Suppressor macrophage treated with lipopolysaccharide for 4 hours (primary cell): ENCODE results near the gene SETD3.

ENCODE experiments used
- DNase-seq: peaks from one replicate; pipeline ENCODE4 v3.0.0-alpha.2; 2020

The SETD3 gene

GRCh38 chr14:99384450-99385417 lies 95.9 kb downstream of the SETD3 start:
- DNase-seq, result no peak

DNA sequence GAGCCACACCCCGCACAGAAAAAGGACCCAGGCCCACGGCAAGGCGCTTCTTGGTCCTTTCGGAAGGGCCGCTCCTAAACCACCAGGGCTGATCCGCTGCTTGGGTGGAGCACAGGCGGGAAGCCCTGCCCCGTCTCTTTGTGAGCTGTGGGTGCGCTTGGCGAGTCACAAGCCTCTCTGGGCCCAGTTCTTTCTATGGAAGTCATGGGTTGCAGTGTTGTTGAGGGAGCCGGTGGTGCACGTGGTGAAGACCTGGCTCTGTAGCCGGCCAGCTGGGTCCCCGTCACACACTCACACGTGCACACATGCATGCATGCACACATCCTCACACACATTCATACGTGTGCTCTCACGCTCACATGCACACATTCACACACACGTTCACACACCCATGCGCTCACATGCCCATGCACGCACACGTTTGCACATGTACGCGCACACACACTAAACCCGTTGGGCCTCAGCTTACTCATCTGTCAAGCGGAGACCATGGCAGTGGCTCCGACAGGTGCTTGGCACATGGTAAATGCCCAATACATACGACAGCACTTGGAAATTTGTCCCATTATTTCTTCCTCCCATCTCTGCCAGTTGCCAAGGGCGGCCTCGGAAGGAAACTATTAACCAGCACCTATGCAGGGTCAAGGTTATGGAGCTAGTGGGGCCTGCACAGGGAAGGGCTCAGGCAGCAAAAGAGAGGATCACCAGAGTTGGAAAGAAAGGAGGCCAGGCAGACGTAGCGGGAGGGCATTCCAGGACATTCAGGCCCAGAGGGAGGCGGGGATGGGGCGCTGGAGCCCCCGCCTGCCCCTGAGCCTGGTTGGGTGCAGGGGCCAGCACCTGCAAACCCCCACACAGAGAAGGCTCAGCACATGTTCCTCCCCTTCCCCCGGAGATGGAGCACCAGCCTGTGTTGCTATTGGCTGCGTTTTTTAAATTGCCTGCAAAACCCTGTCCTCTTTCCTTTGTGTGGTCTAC lies 96.9 kb downstream of the SETD3 start:
- DNase-seq, result no peak

- no peak for DNase-seq
These were observed 97.7 kb downstream of the SETD3 start for GRCh38 chr14:99382781-99383471.

GRCh38 chr14:99382071-99382470 lies 98.6 kb downstream of the SETD3 start:
- no peak for DNase-seq

GRCh38 chr14:99381688-99382060 lies 99.0 kb downstream of the SETD3 start:
- DNase-seq, result no peak

GRCh38 chr14:99380991-99381687 lies 99.5 kb downstream of the SETD3 start:
- DNase-seq, result no peak

GRCh38 chr14:99380402-99380801 lies 100.3 kb downstream of the SETD3 start:
- DNase-seq, result no peak

- no peak for DNase-seq
These were observed 101.9 kb downstream of the SETD3 start for GRCh38 chr14:99378782-99379214.

GRCh38 chr14:99377951-99378350 lies 102.7 kb downstream of the SETD3 start:
- DNase-seq, result no peak

DNA sequence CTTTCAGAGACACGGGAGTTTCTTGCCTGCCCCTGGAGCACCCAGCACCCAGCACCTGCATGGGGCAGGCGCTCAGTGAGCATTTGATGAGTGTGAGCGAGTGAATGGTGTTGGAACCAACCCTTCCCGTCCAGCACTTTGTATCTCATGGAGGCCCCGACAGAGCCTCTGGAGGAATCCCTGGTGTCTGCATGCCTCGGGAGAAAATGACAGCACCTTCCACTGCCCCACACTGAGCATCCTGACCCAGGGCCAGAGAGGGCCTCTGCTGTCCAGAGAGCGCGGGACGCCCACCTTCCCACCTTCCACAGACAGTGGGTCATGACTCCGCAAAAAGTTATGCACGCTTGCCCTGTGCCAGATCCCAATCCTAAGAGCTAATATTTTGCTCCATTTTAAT lies 105.7 kb downstream of the SETD3 start:
- DNase-seq, result no peak

DNA sequence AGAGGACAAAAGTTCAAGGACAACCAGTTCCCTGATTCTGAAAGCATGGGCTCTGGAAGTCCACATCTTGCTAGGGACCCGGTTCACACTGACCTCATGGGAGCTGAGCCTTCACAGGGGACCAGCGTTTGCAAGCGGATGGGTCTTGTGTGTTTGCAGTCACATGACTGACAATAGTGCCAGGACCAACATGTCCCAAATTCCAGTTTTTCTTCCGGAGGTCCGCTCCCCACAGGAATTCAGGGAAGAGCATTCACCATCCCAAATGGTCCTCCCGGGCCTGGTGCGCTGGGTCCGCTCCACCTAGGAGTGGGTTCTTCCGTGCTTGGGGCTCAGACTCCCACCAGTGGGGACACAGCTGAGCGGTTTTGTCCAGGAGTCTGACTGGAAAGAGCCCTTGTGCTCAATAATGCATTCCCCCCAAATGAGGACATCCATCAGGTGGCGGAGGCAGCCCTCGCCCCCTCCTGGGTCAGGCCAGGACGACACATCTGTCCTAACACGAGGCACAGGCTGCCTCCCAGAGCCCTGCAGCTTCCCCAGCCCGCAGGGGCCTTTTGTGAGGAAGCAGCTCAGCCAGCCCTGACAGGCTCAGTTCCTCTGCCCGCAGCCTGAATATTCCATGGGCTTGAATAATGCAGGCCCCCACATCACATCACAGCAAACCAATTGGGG lies 116.9 kb downstream of the SETD3 start:
- DNase-seq, result no peak

- DNase-seq, result no peak
These were observed 117.6 kb downstream of the SETD3 start for GRCh38 chr14:99363051-99363450.

DNA sequence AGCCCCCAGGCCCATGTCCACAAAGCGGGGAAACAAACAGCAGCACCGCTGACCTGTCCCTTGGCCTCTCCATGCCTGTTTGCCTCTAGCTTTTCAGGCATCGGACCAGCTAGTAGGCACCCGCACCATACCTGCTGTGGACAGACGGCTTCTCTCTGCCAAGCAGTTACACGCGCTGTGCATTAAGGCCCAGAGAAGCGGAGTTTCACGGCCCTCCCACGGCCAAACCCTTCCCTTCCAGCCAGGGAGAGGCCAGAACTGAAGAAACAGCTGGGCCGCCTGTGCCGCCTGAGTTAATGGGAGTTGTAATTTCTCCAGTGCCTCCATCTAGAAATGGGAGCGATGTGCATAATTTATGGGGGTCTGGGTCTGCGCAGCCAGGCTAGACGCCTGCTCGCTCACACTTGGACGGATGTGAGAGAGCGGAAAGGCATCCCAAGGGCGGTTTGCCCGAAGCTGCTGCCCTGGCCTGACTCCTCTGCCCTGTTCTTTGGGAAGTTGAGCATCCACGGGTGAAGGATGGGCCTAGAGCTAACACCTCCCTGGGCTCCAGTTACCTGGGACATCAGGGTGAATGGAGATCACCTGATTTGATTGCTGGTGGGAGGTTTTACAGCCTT lies 119.0 kb downstream of the SETD3 start:
- DNase-seq, result no peak

- no peak for DNase-seq
These were observed 119.7 kb downstream of the SETD3 start for GRCh38 chr14:99360774-99361595.

GRCh38 chr14:99359906-99360305 lies 120.8 kb downstream of the SETD3 start:
- no peak for DNase-seq

- no peak for DNase-seq
These were observed 122.7 kb downstream of the SETD3 start for GRCh38 chr14:99357916-99358390.

DNA sequence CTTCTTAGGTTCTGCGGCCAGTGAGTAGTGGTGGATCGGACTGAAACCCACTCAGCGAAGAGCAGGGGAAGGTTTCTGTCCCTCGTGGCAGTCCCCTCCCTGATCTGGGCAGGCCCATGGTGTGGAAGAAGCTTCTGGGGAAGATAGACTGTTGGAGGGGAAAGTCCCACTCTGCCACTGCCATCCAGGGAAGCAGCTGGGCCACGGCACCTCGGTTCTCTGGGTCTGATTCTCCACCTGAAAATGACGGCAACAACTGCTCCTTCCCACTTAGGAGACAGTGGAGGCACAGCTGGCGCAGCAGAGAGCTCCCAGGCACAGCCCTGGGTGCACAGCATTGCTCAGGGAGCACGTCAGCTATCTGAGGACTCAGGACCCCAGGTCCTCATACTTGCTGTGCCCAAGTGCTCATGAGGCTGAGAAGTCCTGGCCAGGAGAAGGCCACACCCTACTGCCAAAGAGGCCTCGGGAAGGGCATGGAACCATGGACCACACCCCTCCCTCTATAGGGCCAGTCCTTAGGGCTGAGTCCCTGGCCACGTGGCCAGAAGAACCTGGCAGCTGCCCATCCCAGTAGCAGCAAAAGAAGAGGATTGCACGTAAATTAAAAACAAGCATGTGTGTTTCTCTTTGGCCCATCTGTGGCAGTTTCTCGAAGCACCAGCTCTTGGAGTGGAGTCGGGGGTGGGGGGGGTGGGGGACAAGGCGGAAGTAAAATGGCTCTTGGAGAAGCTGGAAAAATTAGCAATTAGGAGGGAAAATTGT lies 123.3 kb downstream of the SETD3 start:
- DNase-seq, result no peak

DNA sequence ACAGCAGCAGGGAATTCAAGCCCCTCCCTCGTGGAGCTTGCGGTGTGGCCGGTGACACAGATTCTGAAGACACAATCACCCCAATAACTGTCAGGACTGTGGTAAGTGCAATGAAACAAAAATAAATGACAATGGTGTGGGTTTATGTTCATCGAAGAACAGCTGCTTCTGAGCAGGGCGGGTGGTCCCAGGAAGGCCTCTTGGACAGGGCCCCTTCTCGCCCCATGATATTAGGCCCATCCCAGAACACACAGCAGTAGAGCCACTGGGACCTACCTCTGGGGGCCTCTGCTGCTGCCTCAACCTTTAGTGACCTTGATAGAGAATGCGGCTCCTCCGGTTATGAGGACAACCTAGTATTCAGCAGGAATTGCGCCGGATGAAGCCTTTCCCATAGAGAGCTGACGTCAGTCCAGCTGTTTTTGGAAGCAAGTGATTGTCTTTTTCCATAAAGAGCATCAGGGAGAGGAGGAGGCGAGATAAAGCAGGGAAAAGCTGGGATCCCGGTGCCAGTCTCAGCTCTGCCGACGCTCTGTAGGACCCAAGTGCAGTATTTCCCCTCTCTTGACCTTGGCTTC lies 124.5 kb downstream of the SETD3 start:
- DNase-seq, result no peak
